Vagina (tissue), 2 donors: Measurements from ENCODE around the gene CCNI2. TPM values are rescaled to one million over a fixed set of nuclear protein-coding genes. Genes with fewer than 3 reads are reported as not detected.
A peak's percentile ranks its signal among the peaks of the same experiment; 100 is the strongest.

Experiments used
- DNase-seq, 2 donors: peaks; one replicate each; pipeline ENCODE4 v3.0.0-alpha.2; 2017; ENCODE audit errors: extremely low spot score in 2 of 2
- H3K27ac ChIP-seq: fragments of 200-600 bp; sonication (generic); one replicate; pipeline ENCODE4 v1.5.1; 2019
- H3K27me3 ChIP-seq: fragments of 200-600 bp; sonication (generic); one replicate; pipeline ENCODE4 v1.5.1; 2019
- H3K36me3 ChIP-seq, 2 donors: fragments of 200-600 bp; sonication (generic); one replicate each; pipeline ENCODE4 v1.5.1; 2017 to 2019
- H3K4me1 ChIP-seq: fragments of 200-600 bp; sonication (generic); one replicate; pipeline ENCODE4 v1.5.1; 2019
- H3K4me3 ChIP-seq, 2 donors: fragments of 200-600 bp; sonication (generic); 1 replicate in 1 of 2; 2 replicates in 1 of 2; pipeline ENCODE4 v1.5.1; 2016 to 2019
- H3K9me3 ChIP-seq: fragments of 200-600 bp; sonication (generic); one replicate; pipeline ENCODE4 v1.5.1; 2019
- POLR2A ChIP-seq, 2 donors: fragments of 450-650 bp; IDR thresholded peaks; one replicate each; pipeline ENCODE4 v1.6.1; 2017; ENCODE audit warnings: antibody characterized with exemption in 2 of 2, mild to moderate bottlenecking in 2 of 2, moderate library complexity in 2 of 2
- POLR2AphosphoS5 ChIP-seq, 2 donors: sonication (generic); formaldehyde crosslinking; IDR thresholded peaks; one replicate each; pipeline ENCODE4 v1.9.0; 2017; ENCODE audit warnings: antibody characterized with exemption in 2 of 2, mild to moderate bottlenecking in 2 of 2, low read depth in 1 of 2; ENCODE audit not compliant: insufficient read depth in 1 of 2
- intact Hi-C: fragments of 100-400 bp; cut with DNase I; formaldehyde crosslinking; loops from one replicate; pipeline ENCODE4 v1.15.1; 2023
- total RNA-seq: library from RNA; depleted of rRNA; stranded (reverse); fragments of >200 nt; gene quantifications from one replicate; pipeline ENCODE4 v1.2.3, GENCODE V29; 2016
- TF ChIP-seq, protein P1 (sequence below), 3 experiments: fragments of 450-650 bp in 2 of 3; fragments of 200-600 bp in 1 of 3; sonication (generic) in 1 of 3; IDR thresholded peaks; one replicate each; pipeline ENCODE4 v1.5.1; 2017 to 2019; ENCODE audit warnings: antibody characterized with exemption in 3 of 3, mild to moderate bottlenecking in 2 of 3, moderate library complexity in 2 of 3

CCNI2 gene
- total RNA-seq, 1 donor from 2014 or later = not detected

DNA sequence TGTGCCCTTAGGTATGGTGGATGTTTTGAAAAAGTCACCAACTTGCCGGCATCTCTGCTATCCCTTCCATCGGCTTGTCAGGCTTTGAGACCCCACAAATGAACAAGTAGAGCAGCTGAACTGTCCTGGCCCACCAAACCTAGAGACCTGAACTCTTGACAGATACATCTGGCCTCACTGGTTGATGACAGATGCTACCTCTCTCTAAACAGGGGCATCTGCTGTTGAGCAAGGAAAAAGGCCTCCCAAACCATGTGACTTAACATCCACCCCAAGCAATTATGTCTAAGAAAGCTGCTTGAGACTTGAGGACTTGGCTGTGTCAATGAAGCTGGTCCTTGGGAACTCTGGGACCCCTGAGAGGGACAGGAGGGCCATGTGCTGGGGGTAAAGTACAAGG lies 2.3 kb downstream of the CCNI2 start:
- H3K4me1 ChIP-seq = peaks cover 6% of the 10 kb centered on the region
- intact Hi-C loops = no loop called here
- no peaks in the 10 kb centered on the region for H3K36me3 ChIP-seq
- no peaks in the 10 kb centered on the region for H3K9me3 ChIP-seq
- TF ChIP-seq, protein P1, sequence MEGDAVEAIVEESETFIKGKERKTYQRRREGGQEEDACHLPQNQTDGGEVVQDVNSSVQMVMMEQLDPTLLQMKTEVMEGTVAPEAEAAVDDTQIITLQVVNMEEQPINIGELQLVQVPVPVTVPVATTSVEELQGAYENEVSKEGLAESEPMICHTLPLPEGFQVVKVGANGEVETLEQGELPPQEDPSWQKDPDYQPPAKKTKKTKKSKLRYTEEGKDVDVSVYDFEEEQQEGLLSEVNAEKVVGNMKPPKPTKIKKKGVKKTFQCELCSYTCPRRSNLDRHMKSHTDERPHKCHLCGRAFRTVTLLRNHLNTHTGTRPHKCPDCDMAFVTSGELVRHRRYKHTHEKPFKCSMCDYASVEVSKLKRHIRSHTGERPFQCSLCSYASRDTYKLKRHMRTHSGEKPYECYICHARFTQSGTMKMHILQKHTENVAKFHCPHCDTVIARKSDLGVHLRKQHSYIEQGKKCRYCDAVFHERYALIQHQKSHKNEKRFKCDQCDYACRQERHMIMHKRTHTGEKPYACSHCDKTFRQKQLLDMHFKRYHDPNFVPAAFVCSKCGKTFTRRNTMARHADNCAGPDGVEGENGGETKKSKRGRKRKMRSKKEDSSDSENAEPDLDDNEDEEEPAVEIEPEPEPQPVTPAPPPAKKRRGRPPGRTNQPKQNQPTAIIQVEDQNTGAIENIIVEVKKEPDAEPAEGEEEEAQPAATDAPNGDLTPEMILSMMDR (IDR thresholded peaks at IDR 0.05) = no peak
- TF ChIP-seq POLR2A (IDR thresholded peaks at IDR 0.05) (no peak), POLR2AphosphoS5 (IDR thresholded peaks at IDR 0.05; ENCODE audit: insufficient read depth in 1 of 2, low read depth in 1 of 2) (no peak)
- H3K4me3 ChIP-seq = no peak overlapping the region
- no peak overlapping the region for H3K27ac ChIP-seq
- H3K27me3 ChIP-seq = no peaks in the 10 kb centered on the region
- DNase-seq = no peak

DNA sequence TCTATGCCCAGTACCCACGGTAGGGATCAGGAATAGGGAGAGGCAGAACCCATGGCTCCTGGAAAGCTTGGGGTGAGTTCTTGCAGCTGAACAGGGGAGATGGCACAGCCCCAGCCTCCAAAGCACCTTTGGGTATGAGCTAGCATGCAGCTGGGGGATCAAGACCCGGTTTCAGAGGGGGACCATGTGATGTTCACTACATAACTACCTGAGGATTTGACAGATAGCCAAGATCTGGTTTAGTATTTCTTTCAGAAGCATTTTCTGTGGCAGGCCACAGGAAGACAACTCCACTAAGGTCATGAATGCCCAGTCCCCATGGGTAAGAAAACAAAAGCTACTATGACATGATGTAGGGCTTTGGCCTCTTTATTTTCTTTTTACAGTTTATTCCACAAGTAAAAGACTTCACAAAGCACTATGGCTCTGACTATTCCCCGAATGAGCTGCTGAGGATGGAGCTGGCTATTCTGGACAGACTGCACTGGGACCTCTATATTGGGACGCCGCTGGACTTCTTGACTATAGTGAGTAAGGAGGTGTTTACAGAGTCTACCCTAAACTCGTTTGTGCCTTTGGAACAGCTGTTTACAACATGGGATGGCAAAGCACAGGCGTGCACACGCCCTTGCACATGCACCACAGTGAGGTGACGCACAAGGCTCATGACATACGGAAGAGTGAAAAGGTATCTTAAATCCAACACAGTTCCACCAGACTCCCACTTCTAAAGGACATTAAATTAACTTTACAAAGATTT lies 3.4 kb downstream of the CCNI2 start:
- intact Hi-C loops = no loop called here
- H3K4me1 ChIP-seq = peaks cover 6% of the 10 kb centered on the region
- TF ChIP-seq, protein P1 (IDR thresholded peaks at IDR 0.05) = no peak
- TF ChIP-seq POLR2AphosphoS5 (IDR thresholded peaks at IDR 0.05; ENCODE audit: insufficient read depth in 1 of 2, low read depth in 1 of 2) = no peak
- TF ChIP-seq POLR2A (IDR thresholded peaks at IDR 0.05) = no peak
- no peaks in the 10 kb centered on the region for H3K36me3 ChIP-seq
- H3K9me3 ChIP-seq = no peaks in the 10 kb centered on the region
- no peaks in the 10 kb centered on the region for H3K27me3 ChIP-seq
- no peak overlapping the region for H3K27ac ChIP-seq
- DNase-seq = no peak
- no peak overlapping the region for H3K4me3 ChIP-seq

- intact Hi-C loops = no loop called here
- H3K36me3 ChIP-seq = no peaks in the 10 kb centered on the region
Measured at GRCh38 chr5:132751444-132751843, 4.2 kb downstream of the CCNI2 start.

GRCh38 chr5:132751971-132752580 lies 4.8 kb downstream of the CCNI2 start:
- Histone ChIP-seq H3K4me1 (peaks cover 3% of the 10 kb centered on the region), H3K27ac (no peak overlapping the region), H3K4me3 (no peak overlapping the region), H3K36me3 (no peaks in the 10 kb centered on the region), H3K27me3 (no peaks in the 10 kb centered on the region), H3K9me3 (no peaks in the 10 kb centered on the region)
- DNase-seq = peak in 1 of 2 donors; percentile 61
- intact Hi-C loops = no loop called here
- TF ChIP-seq, protein P1 (IDR thresholded peaks at IDR 0.05) = no peak
- TF ChIP-seq POLR2AphosphoS5 (IDR thresholded peaks at IDR 0.05; ENCODE audit: insufficient read depth in 1 of 2, low read depth in 1 of 2) (no peak), POLR2A (IDR thresholded peaks at IDR 0.05) (no peak)

More at GRCh38 chr5:132751444-132751843, 4.2 kb downstream of the CCNI2 start:
- TF ChIP-seq POLR2AphosphoS5 (IDR thresholded peaks at IDR 0.05; ENCODE audit: insufficient read depth in 1 of 2, low read depth in 1 of 2) = peak in 1 of 2 donors; percentile 18
- TF ChIP-seq POLR2A (IDR thresholded peaks at IDR 0.05) = no peak
- no peaks in the 10 kb centered on the region for H3K9me3 ChIP-seq
- no peak overlapping the region for H3K27ac ChIP-seq
- peaks cover 6% of the 10 kb centered on the region for H3K4me1 ChIP-seq
- DNase-seq = no peak
- no peak overlapping the region for H3K4me3 ChIP-seq
- H3K27me3 ChIP-seq = no peaks in the 10 kb centered on the region

GRCh38 chr5:132752581-132753125 lies 5.4 kb downstream of the CCNI2 start:
- Histone ChIP-seq H3K4me1 (no peaks in the 10 kb centered on the region), H3K36me3 (no peaks in the 10 kb centered on the region), H3K9me3 (no peaks in the 10 kb centered on the region), H3K27ac (no peak overlapping the region), H3K27me3 (no peaks in the 10 kb centered on the region), H3K4me3 (no peak overlapping the region)
- DNase-seq = peak in 1 of 2 donors; percentile 72
- TF ChIP-seq, protein P1 (IDR thresholded peaks at IDR 0.05) = no peak
- TF ChIP-seq POLR2A (IDR thresholded peaks at IDR 0.05) (no peak), POLR2AphosphoS5 (IDR thresholded peaks at IDR 0.05; ENCODE audit: insufficient read depth in 1 of 2, low read depth in 1 of 2) (no peak)
- intact Hi-C loops = no loop called here
